BE2C (cell line): Measurements from ENCODE around the gene MYRIP.

Experiments
- DNase-seq: peaks from one replicate; pipeline ENCODE4 v3.0.0-alpha.2; 2020
- H3K27me3 ChIP-seq: fragments of 250-450 bp; sonication (Bioruptor Pico); 2 replicates; pipeline ENCODE4 v1.5.1; 2020; ENCODE audit warnings: mild to moderate bottlenecking
- H3K36me3 ChIP-seq: fragments of 250-450 bp; sonication (Bioruptor Pico); 2 replicates; pipeline ENCODE4 v1.5.1; 2020; ENCODE audit warnings: mild to moderate bottlenecking
- H3K4me1 ChIP-seq: fragments of 250-450 bp; sonication (Bioruptor Pico); 2 replicates; pipeline ENCODE4 v1.5.1; 2020
- H3K4me3 ChIP-seq: 2 replicates; pipeline ENCODE4 v1.5.1; 2011; ENCODE audit warnings: low read depth, low read length
- H3K9me3 ChIP-seq: fragments of 250-450 bp; sonication (Bioruptor Pico); 2 replicates; pipeline ENCODE4 v1.5.1; 2020
- TF ChIP-seq, protein P1 (sequence below): IDR thresholded peaks from 2 replicates; pipeline ENCODE4 v1.5.1; 2012; ENCODE audit warnings: mild to moderate bottlenecking, low read depth, low read length

Gene MYRIP

DNA sequence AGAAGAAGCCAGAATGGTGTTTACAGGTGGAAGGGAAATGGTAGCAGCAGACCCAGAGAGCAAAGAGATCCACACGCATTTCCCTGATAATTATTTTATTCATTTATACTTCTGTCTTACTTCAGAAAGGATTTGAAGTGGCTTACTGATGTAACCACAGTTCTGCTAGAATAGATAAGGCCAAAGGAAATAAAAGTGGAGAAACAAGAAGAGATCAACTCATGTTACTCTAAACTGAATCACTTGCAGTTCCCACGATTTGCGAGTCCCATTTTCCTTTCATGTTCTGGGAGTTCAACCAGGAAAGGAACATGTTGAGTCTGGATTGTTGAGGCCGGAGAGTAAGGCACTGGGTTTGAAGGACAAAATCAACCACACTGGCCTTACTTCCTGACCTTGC is 151.8 kb downstream of the MYRIP start:
- TF ChIP-seq, protein P1, sequence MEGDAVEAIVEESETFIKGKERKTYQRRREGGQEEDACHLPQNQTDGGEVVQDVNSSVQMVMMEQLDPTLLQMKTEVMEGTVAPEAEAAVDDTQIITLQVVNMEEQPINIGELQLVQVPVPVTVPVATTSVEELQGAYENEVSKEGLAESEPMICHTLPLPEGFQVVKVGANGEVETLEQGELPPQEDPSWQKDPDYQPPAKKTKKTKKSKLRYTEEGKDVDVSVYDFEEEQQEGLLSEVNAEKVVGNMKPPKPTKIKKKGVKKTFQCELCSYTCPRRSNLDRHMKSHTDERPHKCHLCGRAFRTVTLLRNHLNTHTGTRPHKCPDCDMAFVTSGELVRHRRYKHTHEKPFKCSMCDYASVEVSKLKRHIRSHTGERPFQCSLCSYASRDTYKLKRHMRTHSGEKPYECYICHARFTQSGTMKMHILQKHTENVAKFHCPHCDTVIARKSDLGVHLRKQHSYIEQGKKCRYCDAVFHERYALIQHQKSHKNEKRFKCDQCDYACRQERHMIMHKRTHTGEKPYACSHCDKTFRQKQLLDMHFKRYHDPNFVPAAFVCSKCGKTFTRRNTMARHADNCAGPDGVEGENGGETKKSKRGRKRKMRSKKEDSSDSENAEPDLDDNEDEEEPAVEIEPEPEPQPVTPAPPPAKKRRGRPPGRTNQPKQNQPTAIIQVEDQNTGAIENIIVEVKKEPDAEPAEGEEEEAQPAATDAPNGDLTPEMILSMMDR: no peak
- Histone ChIP-seq H3K4me1 (no peaks in the 10 kb centered on the region), H3K9me3 (no peaks in the 10 kb centered on the region)

DNA sequence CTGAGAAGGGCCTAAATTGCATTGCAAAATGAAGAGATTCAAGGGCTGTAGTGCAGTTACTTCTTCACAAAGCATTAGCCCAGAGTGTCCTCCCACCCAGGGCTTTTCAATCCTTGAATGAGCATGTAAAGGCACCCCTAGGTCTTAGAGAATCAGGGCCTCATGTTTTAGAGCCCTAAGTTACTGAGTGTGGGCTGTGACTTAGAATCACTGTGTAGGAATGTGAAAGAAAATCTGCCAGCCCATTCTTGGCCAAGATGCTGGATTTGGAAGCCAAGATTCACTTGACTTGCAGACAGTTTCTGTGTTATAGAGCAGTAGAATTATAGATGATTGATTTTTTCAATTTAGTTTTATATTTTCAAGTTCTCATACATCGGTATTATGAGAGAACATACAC is 153.2 kb downstream of the MYRIP start:
- H3K27me3 ChIP-seq: no peaks in the 10 kb centered on the region
- H3K9me3 ChIP-seq: no peaks in the 10 kb centered on the region
- no peaks in the 10 kb centered on the region for H3K4me1 ChIP-seq
- H3K36me3 ChIP-seq: no peaks in the 10 kb centered on the region
- no peak overlapping the region for H3K4me3 ChIP-seq
- DNase-seq: no peak
- TF ChIP-seq, protein P1: no peak

More for the DNA sequence above, 151.8 kb downstream of the MYRIP start:
- no peaks in the 10 kb centered on the region for H3K36me3 ChIP-seq
- H3K27me3 ChIP-seq: no peaks in the 10 kb centered on the region
- H3K4me3 ChIP-seq: no peak overlapping the region
- no peak for DNase-seq

DNA sequence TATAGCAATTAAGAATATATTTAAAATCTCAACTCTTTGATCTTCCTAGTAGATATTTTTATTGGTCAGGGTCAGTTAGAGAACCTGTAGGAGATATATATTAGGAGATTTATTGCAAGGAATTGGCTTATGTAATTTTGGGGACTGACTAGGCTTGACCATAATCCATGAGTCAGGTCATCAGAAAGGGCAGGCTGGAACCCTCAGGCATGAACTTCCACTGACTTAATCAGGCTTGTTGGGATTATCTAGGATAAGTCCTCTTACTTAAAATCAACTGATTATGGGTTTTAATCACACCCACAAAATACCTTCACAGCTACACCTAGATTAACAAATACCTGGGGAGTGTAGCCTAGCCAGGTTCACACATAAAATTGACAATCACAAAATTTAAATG is 156.1 kb downstream of the MYRIP start:
- TF ChIP-seq, protein P1: no peak
- Histone ChIP-seq H3K4me1 (no peaks in the 10 kb centered on the region), H3K4me3 (no peak overlapping the region), H3K27me3 (no peaks in the 10 kb centered on the region), H3K36me3 (no peaks in the 10 kb centered on the region), H3K9me3 (no peaks in the 10 kb centered on the region)
- DNase-seq: no peak

DNA sequence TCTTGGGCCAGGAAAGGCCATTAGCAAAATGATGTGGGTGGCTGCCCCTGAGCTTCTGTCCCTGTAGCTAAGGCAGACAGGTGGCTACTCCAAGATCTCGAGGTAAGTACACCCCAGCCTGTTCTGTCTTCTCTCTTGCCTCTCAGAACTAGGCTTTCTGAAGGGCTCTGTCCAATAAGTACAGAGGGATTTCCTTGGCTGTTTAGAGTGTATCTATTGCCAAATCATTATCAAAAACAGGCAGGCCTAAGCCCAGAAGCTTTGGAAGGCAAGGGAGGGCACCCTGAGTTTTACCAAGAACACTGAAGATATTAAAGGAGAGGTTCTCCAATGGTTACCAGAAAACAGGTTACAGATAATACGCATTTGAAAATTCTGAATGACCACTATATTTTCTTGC is 156.6 kb downstream of the MYRIP start:
- H3K27me3 ChIP-seq: no peaks in the 10 kb centered on the region
- TF ChIP-seq, protein P1: no peak
- no peaks in the 10 kb centered on the region for H3K36me3 ChIP-seq
- no peaks in the 10 kb centered on the region for H3K4me1 ChIP-seq
- H3K4me3 ChIP-seq: no peak overlapping the region
- no peaks in the 10 kb centered on the region for H3K9me3 ChIP-seq
- DNase-seq: no peak

DNA sequence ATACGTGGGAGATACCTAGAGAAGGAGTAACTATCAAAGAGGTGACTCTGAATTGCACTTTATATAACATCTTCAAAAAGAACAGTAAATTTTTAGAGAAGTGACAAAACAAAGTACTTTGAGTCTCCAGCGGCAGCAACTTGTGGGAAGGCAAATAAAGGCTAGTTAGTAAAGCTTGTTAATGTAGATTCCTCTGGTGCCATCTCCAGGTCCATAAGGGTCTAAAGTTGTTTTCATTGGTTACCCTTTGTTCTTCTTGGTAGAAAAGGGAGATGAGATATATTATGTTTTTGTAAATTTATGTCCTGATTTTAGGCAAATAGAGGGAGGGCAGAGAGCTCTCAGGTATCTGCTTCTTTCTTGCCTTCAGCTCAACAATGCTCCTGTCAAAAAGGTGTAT is 161.6 kb downstream of the MYRIP start:
- H3K36me3 ChIP-seq: no peaks in the 10 kb centered on the region
- no peaks in the 10 kb centered on the region for H3K4me1 ChIP-seq
- H3K4me3 ChIP-seq: no peak overlapping the region
- H3K27me3 ChIP-seq: no peaks in the 10 kb centered on the region
- no peak for DNase-seq
- H3K9me3 ChIP-seq: no peaks in the 10 kb centered on the region
- TF ChIP-seq, protein P1: no peak

DNA sequence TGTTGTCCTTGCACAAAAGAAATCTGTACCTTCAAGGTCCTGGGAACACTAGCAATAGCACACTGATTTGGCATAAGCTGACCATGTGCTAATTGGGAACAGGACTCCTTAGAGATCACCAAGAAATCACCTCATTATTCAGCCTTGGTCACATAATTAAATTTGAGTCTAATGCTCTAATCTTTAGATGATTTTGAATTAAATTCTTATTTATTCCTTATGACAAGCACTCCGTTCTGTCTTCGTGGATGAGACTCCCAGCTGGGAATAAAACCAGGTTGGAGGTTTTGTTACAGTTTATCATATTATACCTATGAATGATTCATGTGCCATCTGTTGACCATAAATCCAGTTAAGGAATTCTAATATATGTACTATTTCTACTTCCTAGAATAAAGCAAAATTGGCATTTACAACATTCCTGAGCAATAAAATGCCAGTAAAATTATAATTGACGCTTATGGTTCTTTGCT is 162.2 kb downstream of the MYRIP start:
- TF ChIP-seq, protein P1: no peak
- Histone ChIP-seq H3K4me1 (no peaks in the 10 kb centered on the region), H3K36me3 (no peaks in the 10 kb centered on the region), H3K4me3 (no peak overlapping the region), H3K9me3 (no peaks in the 10 kb centered on the region), H3K27me3 (no peaks in the 10 kb centered on the region)
- DNase-seq: no peak
